Pancreas (tissue), 10 donors: ENCODE data around the gene KLC4. TPM values are rescaled to one million over a fixed set of nuclear protein-coding genes. Genes with fewer than 3 reads are reported as not detected.
"Not testable (repeated sequence)": the region's sequence is repeated elsewhere in the genome, so short reads cannot be mapped to it uniquely, and the experiment has no call there.

Source experiments
- ATAC-seq, 4 donors: fragments of 200-7000 bp; cut with Tn5 transposase; one replicate each; pipeline versions ENCODE4 v1.8.0 to v1.9.1; 2020; ENCODE audit warnings: mild to moderate bottlenecking in 4 of 4, moderate library complexity in 4 of 4
- DNase-seq, 6 donors: peaks; one replicate each; pipeline ENCODE4 v3.0.0-alpha.2; 2020
- FAIRE-seq: peaks from 2 replicates; lab custom pipeline; 2012; peaks lifted over from hg19 to GRCh38; lab: Jason Lieb, UNC
- H3K27ac ChIP-seq, 4 donors: fragments of 200-600 bp; sonication (generic); 1 replicate in 3 of 4; 2 replicates in 1 of 4; pipeline versions ENCODE4 v1.5.0 to v1.8.0; 2020
- H3K27me3 ChIP-seq, 4 donors: fragments of 200-600 bp; one replicate each; pipeline ENCODE4 v1.8.0; 2021
- H3K36me3 ChIP-seq, 3 donors: fragments of 200-600 bp; sonication (generic) in 1 of 3; one replicate each; pipeline versions ENCODE4 v1.5.0 to v1.8.0; 2020 to 2021
- H3K4me1 ChIP-seq, 3 donors: fragments of 200-600 bp; one replicate each; pipeline ENCODE4 v1.8.0; 2021
- H3K4me3 ChIP-seq, 4 donors: fragments of 200-600 bp; sonication (generic) in 2 of 4; one replicate each; pipeline versions ENCODE4 v1.5.0 to v1.8.0; 2020 to 2021
- H3K9me3 ChIP-seq, 4 donors: fragments of 200-600 bp; one replicate each; pipeline ENCODE4 v1.8.0; 2021
- WGBS, 2 donors: extraction: QIAGEN DNeasy Blood & Tissue Kit; methylation state at CpG; one replicate each; pipeline ENCODE4 v1.1.7; 2013; 5-methylcytosine and 5-hydroxymethylcytosine counted together
- intact Hi-C, 3 donors: fragments of 100-400 bp; cut with DNase I; formaldehyde crosslinking; loops; one replicate each; pipeline versions ENCODE4 v1.11.1 to v1.14.2; 2022
- polyA plus RNA-seq, 2 donors: library from polyadenylated mRNA; stranded (reverse); fragments of 200-250 nt; gene quantifications; one replicate each; pipeline ENCODE4 v1.2.3, GENCODE V29; 2013
- total RNA-seq, 6 donors: library from RNA; stranded (reverse); fragmentation: NEBNext Ultra II Directional in 4 of 6; extraction: Animal tissue kit (Norgen Biotek cat#: 25700) in 4 of 6; gene quantifications; one replicate each; pipeline versions ENCODE4 v1.2.1 to v1.2.4, GENCODE V29; 2021 to 2023
- TF ChIP-seq, protein P1 (sequence below), 4 donors: fragments of 200-600 bp; sonication (generic) in 3 of 4; IDR thresholded peaks; one replicate each; pipeline versions ENCODE4 v1.5.0 to v1.8.0; 2021; ENCODE audit warnings: antibody characterized with exemption in 4 of 4
- donor health status: healthy with polysubstance abuse.
- donor health status: DM: no; HTN: no; CAD: no; lungs with moderate emphysema.
- donor health status: DM: no; HTN: no; CAD: no.
- donor health status: control.
- donor health status: control.
- donor health status: Bipolar disorder and iron deficiency.
- donor health status: DM: yes; HTN: yes; CAD: no.
- donor health status: DM: no; HTN: no; CAD: no.
- donor health status: DM: no; HTN: no; CAD: no.
- donor health status: DM: yes; HTN: yes; CAD: no.

Gene KLC4
- total and polyA plus RNA-seq, 8 donors: 11.3 to 46.1 (median 16.4) TPM

- peak in 1 of 4 donors; percentile 19 for ATAC-seq
- Histone ChIP-seq H3K4me1 (no peaks in the 10 kb centered on the region), H3K9me3 (no peaks in the 10 kb centered on the region), H3K27me3 (no peaks in the 10 kb centered on the region), H3K36me3 (no peaks in the 10 kb centered on the region), H3K27ac (no peak overlapping the region), H3K4me3 (peak overlapping the region; percentile 61 to 83 (median 68))
- intact Hi-C loops: loop anchor here in 1 of 3 donors (10.0 kb wide), 1 partner anchor 57 kb away; no protein-coding TSS in a partner anchor
- TF ChIP-seq, protein P1, sequence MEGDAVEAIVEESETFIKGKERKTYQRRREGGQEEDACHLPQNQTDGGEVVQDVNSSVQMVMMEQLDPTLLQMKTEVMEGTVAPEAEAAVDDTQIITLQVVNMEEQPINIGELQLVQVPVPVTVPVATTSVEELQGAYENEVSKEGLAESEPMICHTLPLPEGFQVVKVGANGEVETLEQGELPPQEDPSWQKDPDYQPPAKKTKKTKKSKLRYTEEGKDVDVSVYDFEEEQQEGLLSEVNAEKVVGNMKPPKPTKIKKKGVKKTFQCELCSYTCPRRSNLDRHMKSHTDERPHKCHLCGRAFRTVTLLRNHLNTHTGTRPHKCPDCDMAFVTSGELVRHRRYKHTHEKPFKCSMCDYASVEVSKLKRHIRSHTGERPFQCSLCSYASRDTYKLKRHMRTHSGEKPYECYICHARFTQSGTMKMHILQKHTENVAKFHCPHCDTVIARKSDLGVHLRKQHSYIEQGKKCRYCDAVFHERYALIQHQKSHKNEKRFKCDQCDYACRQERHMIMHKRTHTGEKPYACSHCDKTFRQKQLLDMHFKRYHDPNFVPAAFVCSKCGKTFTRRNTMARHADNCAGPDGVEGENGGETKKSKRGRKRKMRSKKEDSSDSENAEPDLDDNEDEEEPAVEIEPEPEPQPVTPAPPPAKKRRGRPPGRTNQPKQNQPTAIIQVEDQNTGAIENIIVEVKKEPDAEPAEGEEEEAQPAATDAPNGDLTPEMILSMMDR (IDR thresholded peaks at IDR 0.05): no peak
- DNase-seq: no peak
- no peak for FAIRE-seq
- WGBS, 2 donors: 37 to 39% methylated on average over 8 of the region's 8 CpGs
Measured at GRCh38 chr6:43077333-43077809, 17.9 kb downstream of the KLC4 start.

GRCh38 chr6:43077981-43078511 is 18.6 kb downstream of the KLC4 start:
- Histone ChIP-seq H3K4me3 (no peak overlapping the region), H3K4me1 (no peaks in the 10 kb centered on the region), H3K27me3 (no peaks in the 10 kb centered on the region), H3K36me3 (no peaks in the 10 kb centered on the region), H3K9me3 (no peaks in the 10 kb centered on the region), H3K27ac (no peak overlapping the region)
- ATAC-seq: no peak
- 90 to 94% methylated on average over 6 of the region's 6 CpGs for WGBS, 2 donors
- no peak for FAIRE-seq
- intact Hi-C loops: loop anchor here in 1 of 3 donors (10.0 kb wide), 1 partner anchor 57 kb away; no protein-coding TSS in a partner anchor
- DNase-seq: no peak
- TF ChIP-seq, protein P1 (IDR thresholded peaks at IDR 0.05): no peak

DNA sequence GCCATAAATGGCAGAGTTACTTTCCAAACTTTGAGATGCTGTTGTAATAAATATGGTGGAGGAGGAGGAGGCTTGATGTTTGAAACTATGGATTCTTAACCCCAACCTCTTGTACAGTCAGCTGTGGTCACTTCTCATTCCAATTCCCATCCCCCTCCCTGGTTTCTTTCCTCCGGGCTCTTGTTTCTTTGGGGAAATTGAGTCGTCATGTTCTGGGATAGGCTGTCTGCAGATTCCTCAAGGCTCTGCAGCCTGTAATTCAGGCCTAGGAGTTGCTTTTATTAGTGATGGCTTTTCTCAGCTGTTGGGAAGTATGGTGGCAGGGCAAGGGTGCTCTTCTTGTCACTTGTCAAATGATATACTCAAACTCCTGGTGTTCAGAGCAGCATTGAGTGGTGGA is 19.3 kb downstream of the KLC4 start:
- H3K27me3 ChIP-seq: no peaks in the 10 kb centered on the region
- TF ChIP-seq, protein P1 (IDR thresholded peaks at IDR 0.05): no peak
- H3K4me3 ChIP-seq: no peak overlapping the region
- DNase-seq: no peak
- H3K27ac ChIP-seq: no peak overlapping the region
- no peaks in the 10 kb centered on the region for H3K4me1 ChIP-seq
- H3K9me3 ChIP-seq: no peaks in the 10 kb centered on the region
- intact Hi-C loops: loop anchor here in 1 of 3 donors (10.0 kb wide), 1 partner anchor 56 kb away; no protein-coding TSS in a partner anchor
- 79 to 94% methylated on average over 2 of the region's 2 CpGs for WGBS, 2 donors
- no peaks in the 10 kb centered on the region for H3K36me3 ChIP-seq
- ATAC-seq: no peak
- no peak for FAIRE-seq

DNA sequence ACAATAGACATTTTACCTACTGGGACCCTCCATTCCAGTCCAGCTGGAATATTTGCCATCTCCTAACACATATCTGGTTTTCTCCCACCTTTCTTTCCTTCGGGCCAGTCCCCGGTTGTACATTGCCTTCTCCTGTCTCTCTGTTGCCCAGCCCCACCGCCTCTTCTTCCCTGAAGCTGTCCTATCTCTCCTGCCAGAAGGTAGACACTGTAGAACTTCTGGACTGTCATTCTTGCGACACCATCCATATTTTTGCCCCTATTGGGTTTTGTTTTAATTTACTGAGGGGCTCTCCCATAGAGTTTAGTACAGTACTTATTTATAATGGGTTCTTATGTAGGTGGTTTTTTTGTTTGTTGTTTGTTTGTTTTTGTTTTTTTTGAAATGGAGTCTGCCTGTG is 21.6 kb downstream of the KLC4 start:
- Histone ChIP-seq H3K4me1 (no peaks in the 10 kb centered on the region), H3K4me3 (no peak overlapping the region), H3K27ac (no peak overlapping the region), H3K9me3 (no peaks in the 10 kb centered on the region), H3K27me3 (no peaks in the 10 kb centered on the region), H3K36me3 (no peaks in the 10 kb centered on the region)
- TF ChIP-seq, protein P1 (IDR thresholded peaks at IDR 0.05): no peak
- no peak for FAIRE-seq
- DNase-seq: no peak
- no peak for ATAC-seq
- intact Hi-C loops: loop anchor here in 1 of 3 donors (10.0 kb wide), 1 partner anchor 54 kb away; no protein-coding TSS in a partner anchor
- WGBS, 2 donors: 83 to 90% methylated on average over 4 of the region's 4 CpGs

GRCh38 chr6:43081922-43082321 is 22.5 kb downstream of the KLC4 start:
- 85 to 87% methylated on average over 9 of the region's 9 CpGs for WGBS, 2 donors
- not testable (repeated sequence) for FAIRE-seq, DNase-seq

More at GRCh38 chr6:43081922-43082321, 22.5 kb downstream of the KLC4 start:
- not testable (repeated sequence) for H3K4me3 ChIP-seq, H3K4me1 ChIP-seq, H3K27me3 ChIP-seq, H3K9me3 ChIP-seq, H3K36me3 ChIP-seq, H3K27ac ChIP-seq, ATAC-seq
- intact Hi-C loops: loop anchor here in 1 of 3 donors (10.0 kb wide), 1 partner anchor 53 kb away; no protein-coding TSS in a partner anchor
